IgD-negative memory B cell (primary cell): ENCODE results near the gene LTO1. TPM values are rescaled to one million over a fixed set of nuclear protein-coding genes. Genes with fewer than 3 reads are reported as not detected.

Experiments
- H3K27ac Mint-ChIP-seq, 3 donors: one replicate each; pipeline ENCODE4 v1.8.0; 2020 to 2022; ENCODE audit warnings: mild to moderate bottlenecking in 3 of 3, mixed read lengths in 3 of 3, moderate library complexity in 1 of 3
- H3K27me3 Mint-ChIP-seq: one replicate; pipeline ENCODE4 v1.8.0; 2021; ENCODE audit warnings: mixed read lengths
- H3K36me3 Mint-ChIP-seq: one replicate; pipeline ENCODE4 v1.8.0; 2020; ENCODE audit warnings: mild to moderate bottlenecking, mixed read lengths
- H3K4me1 Mint-ChIP-seq, 3 donors: one replicate each; pipeline ENCODE4 v1.8.0; 2020 to 2022; ENCODE audit warnings: mixed read lengths in 3 of 3, mild to moderate bottlenecking in 1 of 3
- H3K4me3 Mint-ChIP-seq, 4 donors: one replicate each; pipeline ENCODE4 v1.8.0; 2020 to 2022; ENCODE audit warnings: mild to moderate bottlenecking in 4 of 4, mixed read lengths in 4 of 4, moderate library complexity in 3 of 4
- H3K9me3 Mint-ChIP-seq, 3 donors: one replicate each; pipeline ENCODE4 v1.8.0; 2020 to 2021; ENCODE audit warnings: mixed read lengths in 3 of 3, mild to moderate bottlenecking in 1 of 3
- polyA plus RNA-seq: library from polyadenylated mRNA; unstranded; fragments of 300-500 nt; fragmentation: Illumina TruSeq; gene quantifications from one replicate; pipeline ENCODE4 v1.2.3, GENCODE V29; 2021

Gene LTO1, protein sequence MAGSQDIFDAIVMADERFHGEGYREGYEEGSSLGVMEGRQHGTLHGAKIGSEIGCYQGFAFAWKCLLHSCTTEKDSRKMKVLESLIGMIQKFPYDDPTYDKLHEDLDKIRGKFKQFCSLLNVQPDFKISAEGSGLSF
- polyA plus RNA-seq = 14.0 TPM

DNA sequence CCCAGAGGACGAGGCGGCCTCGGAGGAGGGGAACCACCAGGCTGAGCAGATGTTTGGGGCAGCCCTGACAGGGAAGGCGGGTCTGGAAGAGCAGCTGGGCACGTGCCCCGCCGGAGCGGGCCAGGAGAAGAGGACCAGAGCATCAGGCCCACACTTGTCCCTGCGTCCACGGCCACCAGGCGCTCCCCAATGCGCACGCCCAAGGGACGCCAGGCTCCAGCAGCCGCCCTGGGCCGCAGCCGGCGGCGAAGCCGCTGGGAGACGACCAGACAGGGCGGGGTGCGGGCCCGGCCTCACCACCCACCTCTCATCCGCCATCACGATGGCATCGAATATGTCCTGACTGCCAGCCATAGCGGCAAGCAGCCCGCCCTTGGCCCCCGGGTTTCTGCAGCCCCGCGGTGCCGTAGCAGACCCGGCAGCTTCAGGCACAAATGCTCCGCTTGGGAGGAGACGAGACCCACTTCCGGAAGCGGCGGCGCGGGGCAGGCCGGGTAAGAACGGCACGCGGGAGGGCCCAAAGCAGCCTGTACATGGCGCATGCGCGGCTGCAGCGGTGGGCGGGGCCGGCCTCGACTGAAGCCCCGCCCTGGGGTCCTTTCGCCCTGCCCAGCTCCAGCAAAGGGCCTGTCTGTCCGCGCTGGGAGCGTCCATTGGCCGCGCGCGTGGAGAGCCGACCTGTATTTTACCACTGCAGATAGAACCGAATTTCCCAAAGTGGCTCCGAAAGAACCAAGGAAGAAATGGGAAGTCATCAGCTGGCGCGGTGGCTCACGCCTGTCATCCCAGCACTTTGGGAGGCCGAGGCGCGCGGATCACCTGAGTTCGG lies at the start of gene LTO1:
TSS of gene LTO1 (minus strand) at position 468 of the 829 bp plus-strand sequence. CDS start at position 354, 114 bp downstream.
- peak within 1 kb of the TSS; percentile 95 to 99 (median 98) for H3K4me3 Mint-ChIP-seq
- peak within 1 kb of the TSS; percentile 96 to 97 (median 96) for H3K27ac Mint-ChIP-seq
- no peaks in the 10 kb centered on the region for H3K9me3 Mint-ChIP-seq
- no peaks in the 10 kb centered on the region for H3K36me3 Mint-ChIP-seq
- H3K4me1 Mint-ChIP-seq = peaks cover 19 to 24% (median 24%) of the 10 kb centered on the region in 3 donors
- H3K27me3 Mint-ChIP-seq = peaks cover 2% of the 10 kb centered on the region

DNA sequence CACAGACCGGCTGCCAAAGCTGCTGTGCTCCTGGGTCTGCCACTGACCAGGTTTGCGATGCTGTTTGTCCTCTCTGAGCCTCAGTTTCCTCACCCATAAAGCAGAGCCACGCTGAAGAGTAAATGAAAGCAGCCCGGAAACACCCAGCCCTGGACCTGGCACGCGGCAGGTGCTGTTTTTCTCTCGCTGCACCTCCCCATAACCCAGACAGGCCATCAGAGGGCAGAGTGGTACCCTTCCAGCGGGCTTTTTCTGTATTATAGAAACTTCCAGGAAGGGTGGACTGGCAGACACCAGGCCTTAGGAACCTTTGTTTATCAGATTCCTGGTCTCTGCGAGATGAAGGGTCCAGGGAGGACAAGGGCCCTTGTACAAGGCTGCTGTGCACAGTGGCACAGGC lies 46.6 kb upstream of the LTO1 start:
- no peak overlapping the region for H3K4me3 Mint-ChIP-seq
- no peak overlapping the region for H3K27ac Mint-ChIP-seq
- H3K9me3 Mint-ChIP-seq = no peaks in the 10 kb centered on the region
- peaks cover 1% of the 10 kb centered on the region for H3K36me3 Mint-ChIP-seq
- peaks cover 36% of the 10 kb centered on the region for H3K27me3 Mint-ChIP-seq
- H3K4me1 Mint-ChIP-seq = peaks cover 0 to 5% (median 2%) of the 10 kb centered on the region in 3 donors

DNA sequence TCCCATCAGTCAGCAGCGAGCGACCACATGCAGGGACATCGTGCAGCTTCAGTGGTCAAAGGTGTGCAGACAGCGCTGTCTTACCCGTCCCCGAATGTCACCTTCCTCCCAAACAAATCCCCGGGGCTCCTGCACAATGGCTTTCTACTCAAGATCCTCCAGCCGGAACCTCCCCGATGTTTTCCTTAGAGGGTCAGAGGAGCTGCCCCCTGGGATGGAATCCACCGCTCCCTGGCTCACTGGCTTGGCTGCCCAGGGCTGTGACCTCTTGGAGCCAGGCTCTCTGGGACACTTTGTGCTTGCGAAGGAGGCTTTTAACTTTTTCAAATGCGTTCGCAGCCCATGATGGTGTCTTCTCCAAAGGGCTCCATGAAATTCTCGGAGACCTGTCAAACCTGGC lies 46.0 kb upstream of the LTO1 start:
- no peaks in the 10 kb centered on the region for H3K9me3 Mint-ChIP-seq
- H3K4me3 Mint-ChIP-seq = no peak overlapping the region
- peak overlapping the region in 1 of 3 donors; percentile 13 for H3K27ac Mint-ChIP-seq
- peaks cover 1% of the 10 kb centered on the region for H3K36me3 Mint-ChIP-seq
- H3K27me3 Mint-ChIP-seq = peaks cover 33% of the 10 kb centered on the region
- H3K4me1 Mint-ChIP-seq = peaks cover 0 to 5% (median 2%) of the 10 kb centered on the region in 3 donors

DNA sequence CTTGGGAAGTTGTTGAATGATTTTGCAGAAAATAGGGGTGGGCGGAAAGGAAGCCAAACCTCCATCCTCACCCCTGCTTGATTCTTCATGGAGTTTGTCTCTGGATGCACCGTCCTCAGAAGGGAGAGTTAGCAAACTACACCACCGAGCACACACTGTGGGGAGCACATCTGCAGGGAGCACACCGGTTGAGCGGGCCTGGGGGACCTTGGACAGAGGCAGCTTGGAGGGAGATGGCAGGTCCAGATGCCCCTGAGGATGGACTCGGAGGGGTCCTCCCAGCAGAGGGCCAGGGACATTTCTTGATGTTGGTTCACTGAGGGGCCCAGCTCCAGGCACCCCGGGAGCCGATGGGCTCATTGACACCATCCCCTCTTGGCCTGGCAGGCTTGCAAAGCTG lies 43.8 kb upstream of the LTO1 start:
- Mint-ChIP-seq H3K27me3 (peaks cover 30% of the 10 kb centered on the region), H3K9me3 (no peaks in the 10 kb centered on the region), H3K4me1 (peaks cover 0 to 5% (median 2%) of the 10 kb centered on the region in 3 donors), H3K36me3 (peaks cover 1% of the 10 kb centered on the region), H3K27ac (no peak overlapping the region), H3K4me3 (no peak overlapping the region)

DNA sequence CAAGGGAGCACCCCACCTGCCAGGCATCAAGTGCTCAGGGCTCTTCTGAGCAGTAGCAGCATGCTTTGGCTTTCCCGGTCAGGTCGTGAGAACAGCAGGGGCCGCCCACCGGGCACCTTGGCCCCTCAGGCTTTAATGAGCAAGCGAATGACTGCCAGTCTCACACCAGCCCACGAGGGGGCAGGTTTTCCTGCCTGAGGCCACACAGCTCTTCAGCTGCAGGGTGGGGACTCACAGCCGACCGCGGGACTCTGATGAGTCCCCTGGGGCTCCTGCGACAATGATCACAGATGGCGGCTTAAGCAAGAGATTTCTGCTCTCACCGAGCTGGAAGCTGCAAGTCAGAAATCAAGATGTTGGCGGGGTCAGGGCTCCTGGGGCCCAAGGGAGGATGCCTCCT lies 43.0 kb upstream of the LTO1 start:
- Mint-ChIP-seq H3K9me3 (no peaks in the 10 kb centered on the region), H3K4me3 (no peak overlapping the region), H3K36me3 (peaks cover 1% of the 10 kb centered on the region), H3K4me1 (peaks cover 0 to 5% (median 2%) of the 10 kb centered on the region in 3 donors), H3K27ac (no peak overlapping the region), H3K27me3 (peaks cover 28% of the 10 kb centered on the region)

DNA sequence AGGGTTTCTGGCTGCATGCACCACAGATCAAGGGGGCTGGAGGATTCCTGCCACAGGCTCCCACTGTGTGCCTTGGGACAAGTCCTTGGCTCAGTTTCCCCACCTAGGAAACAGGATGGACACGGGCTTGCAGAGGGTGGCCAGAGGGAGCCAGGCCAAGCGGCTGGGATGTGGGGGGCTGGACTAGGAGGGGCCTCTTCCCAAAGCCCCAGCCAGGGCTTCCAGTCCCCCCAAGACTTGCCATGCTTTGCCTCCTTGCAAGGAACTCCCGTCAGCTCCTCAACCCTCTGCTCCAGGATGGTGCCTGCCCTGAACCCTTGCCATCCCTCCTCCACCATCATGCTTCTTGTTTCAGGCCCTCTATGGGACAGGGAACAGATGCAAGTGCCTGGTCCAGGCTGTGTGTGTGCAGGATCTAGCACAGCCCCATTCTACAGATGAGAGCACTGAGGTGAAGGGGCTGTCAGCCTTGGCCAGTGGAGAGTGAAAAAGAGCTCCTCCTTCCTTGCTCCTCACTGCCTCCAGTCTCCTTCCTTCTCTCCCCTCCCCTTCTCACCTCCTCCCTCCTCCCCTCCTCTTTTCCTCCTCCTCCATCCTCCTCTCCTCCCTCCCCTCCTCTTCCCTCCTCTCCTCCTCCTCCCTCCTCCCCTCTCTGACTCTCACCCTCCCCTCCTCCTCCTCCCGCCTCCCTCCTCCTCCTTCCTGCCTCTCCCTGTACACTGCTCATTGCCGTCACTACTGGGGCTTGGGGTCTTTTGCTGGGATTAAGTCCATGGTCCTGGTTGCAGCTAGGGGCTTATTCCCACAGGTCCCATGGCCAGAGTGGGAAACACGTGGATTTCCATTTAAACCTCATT lies 42.0 kb upstream of the LTO1 start:
- no peaks in the 10 kb centered on the region for H3K9me3 Mint-ChIP-seq
- no peak overlapping the region for H3K4me3 Mint-ChIP-seq
- H3K4me1 Mint-ChIP-seq = peaks cover under 1 to 7% (median 3%) of the 10 kb centered on the region in 3 donors
- H3K27ac Mint-ChIP-seq = no peak overlapping the region
- no peaks in the 10 kb centered on the region for H3K36me3 Mint-ChIP-seq
- H3K27me3 Mint-ChIP-seq = peaks cover 26% of the 10 kb centered on the region

DNA sequence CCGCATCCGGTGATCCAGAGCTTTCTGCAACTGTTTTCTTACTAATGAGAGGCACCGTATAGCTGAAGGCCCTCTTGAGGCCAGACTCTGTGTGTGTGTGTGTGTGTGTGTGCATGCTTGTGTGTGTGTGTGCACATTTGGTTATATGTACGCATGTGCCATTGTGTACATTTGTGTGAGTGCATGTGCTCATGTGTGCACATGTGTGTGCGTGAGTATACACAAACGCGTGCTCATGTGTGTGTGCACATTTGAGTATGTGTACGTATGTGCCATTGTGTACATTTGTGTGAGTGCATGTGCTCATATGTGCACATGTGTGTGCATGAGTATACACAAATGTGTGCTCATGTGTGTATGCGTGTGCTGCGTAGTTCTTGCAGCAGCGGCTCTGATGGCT lies 40.9 kb upstream of the LTO1 start:
- no peaks in the 10 kb centered on the region for H3K36me3 Mint-ChIP-seq
- H3K27me3 Mint-ChIP-seq = peaks cover 27% of the 10 kb centered on the region
- H3K9me3 Mint-ChIP-seq = peaks cover 0 to 1% (median 0%) of the 10 kb centered on the region in 3 donors
- peaks cover 5 to 12% (median 6%) of the 10 kb centered on the region in 3 donors for H3K4me1 Mint-ChIP-seq
- no peak overlapping the region for H3K4me3 Mint-ChIP-seq
- H3K27ac Mint-ChIP-seq = no peak overlapping the region

DNA sequence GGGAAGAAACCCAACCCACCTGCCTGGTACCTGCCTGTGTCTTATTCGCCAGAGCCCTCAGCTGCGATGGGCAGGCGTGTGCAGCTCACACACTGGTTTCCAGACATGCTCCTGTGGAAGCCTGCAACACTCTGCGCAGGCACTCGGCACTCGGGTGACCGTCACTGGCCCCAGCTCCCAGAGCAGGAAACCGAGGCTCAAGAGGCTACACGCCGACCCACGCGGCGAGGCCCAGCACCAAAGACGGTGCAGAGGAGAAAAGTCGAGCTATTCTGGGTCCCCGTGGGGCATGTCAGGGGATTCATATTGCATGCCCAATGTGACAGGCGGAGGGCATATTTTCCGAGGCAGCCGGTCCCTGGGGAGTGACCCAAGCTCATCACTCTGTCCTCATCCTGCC lies 40.3 kb upstream of the LTO1 start:
- H3K4me3 Mint-ChIP-seq = no peak overlapping the region
- no peak overlapping the region for H3K27ac Mint-ChIP-seq
- H3K9me3 Mint-ChIP-seq = peaks cover 0 to 1% (median 0%) of the 10 kb centered on the region in 3 donors
- peaks cover 24% of the 10 kb centered on the region for H3K27me3 Mint-ChIP-seq
- no peaks in the 10 kb centered on the region for H3K36me3 Mint-ChIP-seq
- H3K4me1 Mint-ChIP-seq = peaks cover 5 to 12% (median 6%) of the 10 kb centered on the region in 3 donors

DNA sequence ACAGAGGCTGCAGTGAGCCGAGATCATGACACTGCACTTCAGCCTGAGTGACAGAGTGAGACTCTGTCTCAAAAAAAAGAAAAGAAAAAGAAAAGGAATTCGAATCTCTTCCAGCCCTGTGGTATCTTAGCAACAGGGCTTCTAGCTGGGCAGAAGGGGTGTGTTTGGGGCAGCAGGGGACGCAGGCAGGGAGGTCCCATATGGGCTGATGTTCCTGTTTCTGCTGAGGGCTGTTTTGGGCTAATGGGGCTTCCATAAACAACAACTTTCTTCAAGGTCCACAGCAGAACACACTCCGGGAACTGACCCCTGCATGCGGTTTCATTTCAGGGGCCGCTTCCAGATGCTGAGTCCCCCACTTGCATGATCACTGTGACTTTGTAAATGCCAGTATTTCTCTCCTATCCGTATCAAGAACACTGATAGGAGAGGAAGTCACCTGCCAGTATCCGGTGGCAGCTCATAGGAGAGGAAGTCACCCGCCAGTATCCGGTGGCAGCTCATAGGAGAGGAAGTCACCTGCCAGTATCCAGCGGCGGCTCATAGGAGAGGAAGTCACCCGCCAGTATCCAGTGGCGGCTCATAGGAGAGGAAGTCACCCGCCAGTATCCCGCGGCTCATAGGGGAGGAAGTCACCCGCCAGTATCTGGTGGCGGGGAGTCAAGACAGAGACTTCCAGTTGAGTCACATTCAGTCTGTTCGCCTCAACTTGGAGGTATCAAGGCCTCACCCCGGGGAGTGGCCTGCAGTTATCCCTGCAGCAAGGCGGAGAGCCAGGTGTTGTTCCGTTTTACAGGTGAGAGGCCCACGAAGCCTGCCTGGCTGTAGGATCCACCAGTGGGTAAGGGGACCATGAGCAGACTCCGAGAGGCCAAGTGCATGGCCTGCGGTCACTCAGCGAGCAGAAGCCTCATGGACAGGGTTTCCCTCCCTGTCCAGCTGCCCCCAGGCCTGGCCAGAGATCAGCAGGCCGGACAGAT lies 37.0 kb upstream of the LTO1 start:
- peaks cover 3 to 11% (median 9%) of the 10 kb centered on the region in 3 donors for H3K4me1 Mint-ChIP-seq

DNA sequence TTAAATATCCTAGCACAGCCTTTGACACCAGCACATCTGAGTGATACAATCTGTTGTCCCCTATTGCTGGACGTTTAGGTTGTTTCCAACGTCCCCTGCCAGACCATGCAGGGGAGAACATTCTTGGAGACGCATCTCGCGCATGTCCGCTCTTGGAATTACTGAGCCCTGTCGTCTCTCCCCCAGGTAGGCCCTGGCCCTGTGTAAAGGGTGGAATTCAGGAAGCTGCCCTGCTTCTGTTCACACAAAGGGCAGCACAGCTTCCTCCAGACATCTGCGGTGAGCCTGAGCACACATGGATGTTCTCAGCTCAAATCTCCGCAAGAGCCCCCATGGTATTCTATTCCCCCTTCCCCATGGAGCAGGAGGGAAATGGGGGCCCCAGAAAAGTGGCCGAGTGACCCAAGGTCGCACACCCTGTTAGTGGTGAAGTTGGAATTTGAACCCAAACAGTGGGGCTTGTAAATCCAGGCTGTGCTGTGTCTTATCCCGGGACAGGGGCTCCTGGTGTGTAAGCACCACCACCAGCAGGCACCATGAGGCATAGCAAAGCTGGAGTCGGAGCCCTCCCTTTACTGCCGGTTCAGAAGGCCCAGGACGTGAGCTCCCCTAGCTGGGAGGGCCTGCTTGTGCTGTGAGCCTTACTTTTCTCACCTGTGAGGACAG lies 33.7 kb upstream of the LTO1 start:
- no peak overlapping the region for H3K4me3 Mint-ChIP-seq
- H3K27me3 Mint-ChIP-seq = peaks cover 27% of the 10 kb centered on the region
- peaks cover 0 to 1% (median 0%) of the 10 kb centered on the region in 3 donors for H3K9me3 Mint-ChIP-seq
- no peak overlapping the region for H3K27ac Mint-ChIP-seq
- no peaks in the 10 kb centered on the region for H3K36me3 Mint-ChIP-seq
- H3K4me1 Mint-ChIP-seq = peaks cover 8 to 15% (median 9%) of the 10 kb centered on the region in 3 donors

More for the DNA sequence above, 37.0 kb upstream of the LTO1 start:
- Mint-ChIP-seq H3K36me3 (no peaks in the 10 kb centered on the region), H3K27ac (peak overlapping the region in 1 of 3 donors; percentile 28), H3K9me3 (peaks cover 0 to 1% (median 0%) of the 10 kb centered on the region in 3 donors), H3K4me3 (peak overlapping the region in 1 of 4 donors; percentile 65), H3K27me3 (peaks cover 13% of the 10 kb centered on the region)

DNA sequence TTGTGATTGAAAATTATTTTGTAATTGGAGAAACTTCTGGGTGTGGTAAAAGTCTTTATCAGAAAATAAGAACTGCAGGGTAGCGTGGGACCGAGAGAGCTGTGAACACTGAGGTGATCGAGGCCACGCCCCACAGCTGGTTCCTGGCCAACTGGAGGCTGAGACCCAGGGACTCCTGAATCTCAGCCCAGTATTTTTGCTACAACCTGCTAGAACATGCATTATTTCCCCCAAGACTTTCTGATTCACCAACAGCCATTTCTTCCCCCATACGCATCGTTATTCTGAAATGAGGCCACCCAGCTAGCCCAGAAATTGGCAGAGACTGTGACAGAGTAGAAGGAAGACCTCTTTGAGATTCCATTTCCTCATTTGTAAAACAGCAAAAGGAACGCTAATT lies 32.0 kb upstream of the LTO1 start:
- peaks cover 30% of the 10 kb centered on the region for H3K27me3 Mint-ChIP-seq
- H3K36me3 Mint-ChIP-seq = no peaks in the 10 kb centered on the region
- H3K4me3 Mint-ChIP-seq = peak overlapping the region in 1 of 4 donors; percentile 84
- H3K9me3 Mint-ChIP-seq = peaks cover 0 to 1% (median 0%) of the 10 kb centered on the region in 3 donors
- peaks cover 9 to 15% (median 10%) of the 10 kb centered on the region in 3 donors for H3K4me1 Mint-ChIP-seq
- peak overlapping the region in 1 of 3 donors; percentile 75 for H3K27ac Mint-ChIP-seq

DNA sequence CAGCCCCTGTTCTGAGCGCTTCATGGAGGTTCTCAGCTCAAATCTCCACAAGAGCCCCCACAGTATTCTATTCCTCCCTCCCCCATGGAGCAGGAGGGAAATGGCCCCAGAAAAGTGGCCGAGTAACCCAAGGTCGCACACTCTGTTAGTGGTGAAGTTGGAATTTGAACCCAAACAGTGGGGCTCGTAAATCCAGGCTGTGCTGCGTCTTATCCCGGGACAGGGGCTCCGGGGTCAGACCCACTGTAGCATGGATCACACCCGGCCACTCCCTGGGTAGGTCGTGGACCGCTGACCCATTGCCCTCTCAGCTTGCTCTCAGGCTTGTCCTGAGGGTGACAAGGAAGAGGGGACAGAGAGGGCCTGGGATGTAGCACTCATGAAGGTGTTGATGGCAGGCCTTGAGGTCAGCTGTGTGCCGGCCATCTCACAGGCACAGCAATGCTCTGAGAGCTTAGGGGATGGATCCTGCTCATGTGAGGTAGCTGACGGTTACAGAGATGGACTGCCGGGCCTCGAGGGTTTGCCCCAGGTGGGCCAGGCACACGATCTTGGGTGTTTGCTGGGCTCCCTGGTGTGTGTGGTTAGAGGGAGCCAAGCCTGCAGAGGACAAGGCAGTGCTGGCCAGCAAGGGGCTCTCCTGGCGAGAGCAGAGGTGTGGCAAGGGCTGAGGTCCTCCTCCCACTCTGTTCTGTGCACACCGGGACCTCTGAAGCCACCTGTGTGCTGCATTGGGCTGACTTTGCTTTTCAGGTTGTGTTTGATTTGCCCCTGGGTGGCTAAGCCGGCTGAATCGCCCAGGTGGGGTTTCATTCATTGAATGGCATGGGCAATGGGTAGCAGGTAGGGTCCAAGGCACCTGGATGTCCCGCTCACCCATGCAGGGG lies 31.0 kb upstream of the LTO1 start:
- H3K4me1 Mint-ChIP-seq = peaks cover 3 to 9% (median 7%) of the 10 kb centered on the region in 3 donors
- no peaks in the 10 kb centered on the region for H3K9me3 Mint-ChIP-seq
- H3K27me3 Mint-ChIP-seq = peaks cover 32% of the 10 kb centered on the region
- no peak overlapping the region for H3K27ac Mint-ChIP-seq
- peak overlapping the region in 1 of 4 donors; percentile 23 for H3K4me3 Mint-ChIP-seq
- H3K36me3 Mint-ChIP-seq = no peaks in the 10 kb centered on the region
